Keratinocyte (primary cell): ENCODE results near the gene NPIPA1. TPM values are rescaled to one million over a fixed set of nuclear protein-coding genes. Genes with fewer than 3 reads are reported as not detected.
A peak's percentile ranks its signal among the peaks of the same experiment; 100 is the strongest.
"Not testable (repeated sequence)": the region's sequence is repeated elsewhere in the genome, so short reads cannot be mapped to it uniquely, and the experiment has no call there.

Experiments
- DNase-seq: peaks from one replicate; pipeline ENCODE4 v3.0.0-alpha.2; 2011; ENCODE audit warnings: low read depth, missing footprints, low spot score
- FAIRE-seq: peaks from 2 replicates; lab custom pipeline; 2011; peaks lifted over from hg19 to GRCh38; lab: Jason Lieb, UNC
- H2AFZ ChIP-seq: 2 replicates; pipeline ENCODE4 v1.6.0; 2012; ENCODE audit warnings: low read length, control low read depth, inconsistent platforms; ENCODE audit not compliant: control insufficient read depth
- H3K27ac ChIP-seq: 2 replicates; pipeline ENCODE4 v1.5.1; 2011; ENCODE audit warnings: low read length; ENCODE audit not compliant: control insufficient read depth, insufficient read depth
- H3K27me3 ChIP-seq: 3 replicates; pipeline ENCODE4 v1.6.0; 2011; ENCODE audit warnings: low read length; ENCODE audit not compliant: control insufficient read depth, insufficient read depth; ENCODE audit errors: extremely low read depth
- H3K36me3 ChIP-seq, 2 experiments: 2 replicates in 1 of 2; 3 replicates in 1 of 2; pipeline ENCODE4 v1.5.1; 2011; ENCODE audit warnings: low read length in 2 of 2, mild to moderate bottlenecking in 1 of 2; ENCODE audit not compliant: control insufficient read depth in 2 of 2, insufficient read depth in 2 of 2; ENCODE audit errors: extremely low read depth in 1 of 2
- H3K4me1 ChIP-seq: 3 replicates; pipeline ENCODE4 v1.5.1; 2011; ENCODE audit warnings: low read length; ENCODE audit not compliant: control insufficient read depth, insufficient read depth; ENCODE audit errors: extremely low read depth
- H3K4me2 ChIP-seq: 3 replicates; pipeline ENCODE4 v1.6.0; 2011; ENCODE audit warnings: low read depth, low read length; ENCODE audit not compliant: control insufficient read depth, insufficient read depth; ENCODE audit errors: extremely low read depth
- H3K4me3 ChIP-seq, 3 experiments: fragments of 200-600 bp in 1 of 3; sonication (generic) in 1 of 3; 2 replicates in 2 of 3; 3 replicates in 1 of 3; pipeline ENCODE4 v1.5.1; 2011 to 2016; ENCODE audit warnings: low read length in 3 of 3, mild to moderate bottlenecking in 3 of 3, control low read depth in 2 of 3, inconsistent platforms in 1 of 3, low read depth in 1 of 3, mixed read lengths in 1 of 3, mixed run types in 1 of 3, moderate library complexity in 1 of 3; ENCODE audit not compliant: control insufficient read depth in 2 of 3, insufficient read depth in 2 of 3; ENCODE audit errors: extremely low read depth in 1 of 3
- H3K79me2 ChIP-seq: 2 replicates; pipeline ENCODE4 v1.6.0; 2012; ENCODE audit warnings: low read length; ENCODE audit not compliant: control insufficient read depth, insufficient read depth
- H3K9ac ChIP-seq: 3 replicates; pipeline ENCODE4 v1.6.0; 2011; ENCODE audit warnings: low read length; ENCODE audit not compliant: control insufficient read depth, insufficient read depth; ENCODE audit errors: extremely low read depth
- H3K9me1 ChIP-seq: 3 replicates; pipeline ENCODE4 v1.6.0; 2011; ENCODE audit warnings: low read length; ENCODE audit not compliant: control insufficient read depth, insufficient read depth; ENCODE audit errors: extremely low read depth
- H3K9me3 ChIP-seq: 2 replicates; pipeline ENCODE4 v1.5.1; 2012; ENCODE audit warnings: low read depth, low read length; ENCODE audit not compliant: control insufficient read depth
- H4K20me1 ChIP-seq: 3 replicates; pipeline ENCODE4 v1.6.0; 2011; ENCODE audit warnings: low read length; ENCODE audit not compliant: control insufficient read depth, insufficient read depth; ENCODE audit errors: extremely low read depth
- dilution Hi-C: fragments of 300-500 bp; cut with MboI; formaldehyde crosslinking; loops from one replicate; pipeline ENCODE4 v1.7.0; 2020; ENCODE audit warnings: low sequenced_read_pairs; ENCODE audit not compliant: extremely low pct_ligation_motif_present
- polyA plus RNA-seq, 5 experiments: library from polyadenylated mRNA; depleted of rRNA in 3 of 5; stranded (reverse) in 3 of 5; stranded (forward) in 1 of 5; unstranded in 1 of 5; fragments of >200 nt; gene quantifications; 1 replicate in 1 of 5; 2 replicates in 3 of 5; 3 replicates in 1 of 5; pipeline versions ENCODE4 v1.2.1 to v1.2.3, GENCODE V29; 2011 to 2012; ENCODE audit warnings: missing spikeins in 2 of 5, low read depth in 1 of 5, low replicate concordance in 1 of 5

NPIPA1 gene
- polyA plus RNA-seq, 1 donor (not counting 4 experiments of a cell fraction or from before 2014, with no cell fraction given) = 37.2 TPM

GRCh38 chr16:14898162-14898561, 39.1 kb upstream of the NPIPA1 start:
- DNase-seq, H3K27ac ChIP-seq, H2AFZ ChIP-seq, H3K9me3 ChIP-seq, H3K79me2 ChIP-seq, dilution Hi-C loops, H3K36me3 ChIP-seq, FAIRE-seq, H3K4me3 ChIP-seq, H3K4me2 ChIP-seq, H3K9ac ChIP-seq, H4K20me1 ChIP-seq, H3K4me1 ChIP-seq, H3K27me3 ChIP-seq, H3K9me1 ChIP-seq: not testable (repeated sequence)

DNA sequence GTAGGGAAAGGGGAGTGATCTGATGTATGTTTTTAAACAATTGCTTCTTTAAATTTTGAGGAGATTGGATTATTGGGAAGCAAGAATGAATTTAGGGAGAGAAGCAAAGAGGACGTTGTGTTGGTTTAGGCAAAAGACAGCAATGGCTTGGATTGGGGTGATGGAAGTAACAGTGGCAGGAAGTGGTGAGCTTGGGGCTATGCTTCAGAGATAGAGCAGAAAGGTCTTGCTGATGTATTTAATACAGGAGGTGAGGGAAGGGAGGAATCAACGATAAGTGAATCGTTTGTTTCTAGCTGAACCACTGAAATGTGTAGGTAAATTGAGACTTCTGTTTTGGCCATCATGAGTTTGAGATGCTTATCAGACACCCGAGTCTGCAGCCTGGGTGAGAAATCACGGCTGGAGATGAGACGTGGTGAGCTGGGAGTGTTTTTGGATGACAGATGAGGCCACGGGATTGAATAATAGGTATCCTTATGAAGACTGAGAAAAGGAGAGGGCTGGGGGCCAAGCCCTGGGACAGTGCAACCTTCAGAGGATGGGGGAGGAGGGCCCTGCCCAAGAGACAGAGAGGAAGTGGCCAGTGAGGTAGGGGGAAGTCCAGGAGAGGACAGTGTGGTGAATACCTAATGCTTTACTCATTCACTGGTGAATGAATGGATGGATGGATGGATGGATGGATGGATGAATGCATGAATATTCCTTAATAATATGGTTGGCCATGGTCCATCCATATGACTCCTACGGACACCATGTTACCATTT, 33.9 kb upstream of the NPIPA1 start:
- H3K4me3 ChIP-seq, H3K79me2 ChIP-seq, H2AFZ ChIP-seq, H3K9ac ChIP-seq, FAIRE-seq, H4K20me1 ChIP-seq, H3K36me3 ChIP-seq, dilution Hi-C loops, H3K27me3 ChIP-seq, H3K9me3 ChIP-seq, H3K9me1 ChIP-seq, DNase-seq, H3K4me1 ChIP-seq, H3K27ac ChIP-seq, H3K4me2 ChIP-seq: not testable (repeated sequence)

DNA sequence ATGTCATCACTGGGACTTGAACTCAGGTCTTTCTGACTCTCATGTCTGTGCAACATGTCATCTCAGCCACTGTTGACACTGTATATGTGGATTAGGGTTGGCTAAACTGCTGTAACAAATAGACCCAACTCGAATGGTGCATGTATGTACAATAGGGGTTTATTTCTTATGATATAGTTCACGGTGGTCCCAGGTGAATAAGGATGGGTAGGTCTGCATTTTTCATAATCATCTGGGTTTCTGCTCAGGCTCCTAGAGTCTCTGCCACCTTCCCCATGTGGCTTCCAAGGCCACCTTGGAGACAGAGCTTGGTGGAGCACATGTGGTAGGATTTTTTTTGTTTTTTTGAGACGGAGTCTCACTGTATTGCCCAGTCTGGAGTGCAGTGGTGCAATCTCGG, 27.5 kb upstream of the NPIPA1 start:
- H3K4me1 ChIP-seq, H4K20me1 ChIP-seq, DNase-seq, H3K9ac ChIP-seq, H2AFZ ChIP-seq, H3K9me1 ChIP-seq, H3K27me3 ChIP-seq, H3K9me3 ChIP-seq, dilution Hi-C loops, H3K27ac ChIP-seq, H3K79me2 ChIP-seq, H3K36me3 ChIP-seq, FAIRE-seq, H3K4me3 ChIP-seq, H3K4me2 ChIP-seq: not testable (repeated sequence)

DNA sequence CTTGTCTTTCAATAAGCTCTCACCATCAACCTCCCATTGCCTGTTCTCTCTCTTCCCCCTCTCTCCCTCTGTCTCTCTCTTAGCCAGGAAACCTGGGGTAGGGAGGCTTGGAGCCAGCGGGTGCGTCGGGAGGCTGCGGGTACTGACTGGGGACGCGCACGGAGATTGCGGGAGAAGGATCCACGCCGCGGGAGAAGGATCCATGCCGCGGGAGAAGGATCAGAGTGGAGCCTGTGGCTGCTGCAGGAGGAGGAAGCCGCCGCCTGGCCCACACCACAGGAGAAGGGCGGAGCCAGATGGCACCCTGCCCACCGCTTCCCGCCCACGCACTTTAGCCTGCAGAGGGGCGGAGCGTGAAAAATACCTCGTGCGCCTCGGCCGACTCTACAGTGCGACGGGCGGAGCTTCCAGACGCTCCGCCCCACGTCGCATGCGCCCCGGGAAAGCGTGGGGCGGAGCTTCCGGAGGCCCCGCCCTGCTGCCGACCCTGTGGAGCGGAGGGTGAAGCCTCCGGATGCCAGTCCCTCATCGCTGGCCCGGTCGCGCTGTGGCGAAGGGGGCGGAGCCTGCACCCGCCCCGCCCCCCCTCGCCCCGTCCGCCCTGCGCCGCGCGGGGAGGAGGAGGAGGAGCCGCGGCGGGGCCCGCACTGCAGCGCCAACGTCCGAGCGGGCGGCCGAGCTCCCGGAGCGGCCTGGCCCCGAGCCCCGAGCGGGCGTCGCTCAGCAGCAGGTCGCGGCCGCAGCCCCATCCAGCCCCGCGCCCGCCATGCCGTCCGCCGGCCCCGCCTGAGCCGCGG, 26.2 kb upstream of the NPIPA1 start:
- H3K9ac ChIP-seq, DNase-seq, H2AFZ ChIP-seq, H3K4me2 ChIP-seq, H4K20me1 ChIP-seq, H3K9me1 ChIP-seq, H3K79me2 ChIP-seq, H3K4me3 ChIP-seq, FAIRE-seq, H3K36me3 ChIP-seq, H3K4me1 ChIP-seq, H3K27me3 ChIP-seq, dilution Hi-C loops, H3K9me3 ChIP-seq, H3K27ac ChIP-seq: not testable (repeated sequence)

GRCh38 chr16:14911954-14912353, 25.3 kb upstream of the NPIPA1 start:
- DNase-seq, H4K20me1 ChIP-seq, H3K9me3 ChIP-seq, H2AFZ ChIP-seq, H3K27me3 ChIP-seq, dilution Hi-C loops, H3K27ac ChIP-seq, H3K9me1 ChIP-seq, H3K36me3 ChIP-seq, H3K4me2 ChIP-seq, FAIRE-seq, H3K79me2 ChIP-seq, H3K4me1 ChIP-seq: not testable (repeated sequence)
- peak overlapping the region; percentile 9 for H3K9ac ChIP-seq
- peak overlapping the region in 2 of 3 experiments; percentile 33 to 35 for H3K4me3 ChIP-seq
